Stimulated activated CD8-positive, alpha-beta memory T cell treated with anti-CD3 and anti-CD28 coated beads, Interleukin-4, amount 100 ng/mL, for 48 hours (primary cell): ENCODE measurements around the gene CMTM2.

Source experiments
- DNase-seq: peaks from one replicate; pipeline ENCODE4 v3.0.0-alpha.2; 2020

Gene CMTM2

GRCh38 chr16:66637806-66638205 lies 58.5 kb downstream of the CMTM2 start:
- no peak for DNase-seq
